ENCODE measurements around the gene NTM. TPM values are rescaled to one million over a fixed set of nuclear protein-coding genes. Genes with fewer than 3 reads are reported as not detected.

Gene NTM
- total and polyA plus RNA-seq, 7 donors, result 0.07 to 1.1 (median 0.22) TPM; not detected in 2

DNA sequence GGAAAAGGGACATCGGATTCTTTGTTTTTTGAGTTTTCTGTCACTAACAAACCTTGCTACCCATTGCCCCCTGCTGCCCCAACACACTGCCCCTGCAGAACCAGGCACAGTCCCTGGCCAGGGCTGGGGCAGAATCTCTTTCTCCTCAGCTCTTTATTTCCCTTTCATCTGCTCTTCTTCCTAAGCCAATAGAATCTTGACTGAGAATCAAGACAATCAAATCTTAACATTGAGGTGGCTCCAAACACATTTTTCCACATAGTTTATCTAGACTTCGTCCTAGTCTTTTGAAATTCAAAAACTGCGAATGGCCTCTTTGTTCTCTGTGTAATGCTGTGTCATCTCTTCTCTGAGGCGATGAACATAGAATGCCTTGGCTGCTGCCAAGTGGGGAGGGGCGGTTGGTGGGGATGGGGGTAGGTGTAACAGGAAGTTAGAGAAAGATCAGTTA, 16.1 kb upstream of the NTM start:
- no peak overlapping the region for H3K27ac ChIP-seq
- no peaks in the 10 kb centered on the region for H3K4me1 ChIP-seq
- H3K4me3 ChIP-seq, result no peak overlapping the region
- TF ChIP-seq, protein P1, sequence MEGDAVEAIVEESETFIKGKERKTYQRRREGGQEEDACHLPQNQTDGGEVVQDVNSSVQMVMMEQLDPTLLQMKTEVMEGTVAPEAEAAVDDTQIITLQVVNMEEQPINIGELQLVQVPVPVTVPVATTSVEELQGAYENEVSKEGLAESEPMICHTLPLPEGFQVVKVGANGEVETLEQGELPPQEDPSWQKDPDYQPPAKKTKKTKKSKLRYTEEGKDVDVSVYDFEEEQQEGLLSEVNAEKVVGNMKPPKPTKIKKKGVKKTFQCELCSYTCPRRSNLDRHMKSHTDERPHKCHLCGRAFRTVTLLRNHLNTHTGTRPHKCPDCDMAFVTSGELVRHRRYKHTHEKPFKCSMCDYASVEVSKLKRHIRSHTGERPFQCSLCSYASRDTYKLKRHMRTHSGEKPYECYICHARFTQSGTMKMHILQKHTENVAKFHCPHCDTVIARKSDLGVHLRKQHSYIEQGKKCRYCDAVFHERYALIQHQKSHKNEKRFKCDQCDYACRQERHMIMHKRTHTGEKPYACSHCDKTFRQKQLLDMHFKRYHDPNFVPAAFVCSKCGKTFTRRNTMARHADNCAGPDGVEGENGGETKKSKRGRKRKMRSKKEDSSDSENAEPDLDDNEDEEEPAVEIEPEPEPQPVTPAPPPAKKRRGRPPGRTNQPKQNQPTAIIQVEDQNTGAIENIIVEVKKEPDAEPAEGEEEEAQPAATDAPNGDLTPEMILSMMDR (IDR thresholded peaks at IDR 0.05), result no peak
- WGBS, 3 donors, result 49 to 60% (median 54%) methylated on average over 5 of the region's 5 CpGs
- H3K27me3 ChIP-seq (ENCODE audit: insufficient read depth in 3 of 3, low read length in 2 of 3), result no peaks in the 10 kb centered on the region
- DNase-seq, result no peak
- no peaks in the 10 kb centered on the region for H3K36me3 ChIP-seq (ENCODE audit: insufficient read depth in 1 of 2, low read depth in 1 of 2)
- no peak for ATAC-seq
- intact Hi-C loops (cut with DNase I), result no loop called here
- H3K9me3 ChIP-seq, result no peaks in the 10 kb centered on the region

DNA sequence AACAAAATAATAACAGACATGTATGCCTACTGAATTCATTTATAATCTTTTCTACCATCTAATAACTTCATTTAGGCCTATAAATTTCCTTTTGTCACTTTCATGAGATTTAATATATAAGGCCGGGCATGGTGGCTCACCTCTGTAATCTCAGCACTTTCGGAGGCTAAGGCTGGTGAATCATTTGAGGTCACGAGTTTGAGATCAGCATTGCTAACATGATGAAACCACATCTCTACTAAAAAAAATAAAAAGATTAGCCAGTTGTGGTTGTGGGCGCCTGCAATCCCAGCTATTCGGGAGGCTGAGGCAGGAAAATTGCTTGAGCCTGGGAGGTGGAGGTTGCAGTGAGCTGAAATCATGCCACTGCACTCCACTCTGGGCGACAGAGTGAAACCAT, 14.2 kb upstream of the NTM start:
- WGBS, 3 donors, result 76 to 86% (median 76%) methylated on average over 6 of the region's 6 CpGs
- intact Hi-C loops (cut with DNase I), result no loop called here

DNA sequence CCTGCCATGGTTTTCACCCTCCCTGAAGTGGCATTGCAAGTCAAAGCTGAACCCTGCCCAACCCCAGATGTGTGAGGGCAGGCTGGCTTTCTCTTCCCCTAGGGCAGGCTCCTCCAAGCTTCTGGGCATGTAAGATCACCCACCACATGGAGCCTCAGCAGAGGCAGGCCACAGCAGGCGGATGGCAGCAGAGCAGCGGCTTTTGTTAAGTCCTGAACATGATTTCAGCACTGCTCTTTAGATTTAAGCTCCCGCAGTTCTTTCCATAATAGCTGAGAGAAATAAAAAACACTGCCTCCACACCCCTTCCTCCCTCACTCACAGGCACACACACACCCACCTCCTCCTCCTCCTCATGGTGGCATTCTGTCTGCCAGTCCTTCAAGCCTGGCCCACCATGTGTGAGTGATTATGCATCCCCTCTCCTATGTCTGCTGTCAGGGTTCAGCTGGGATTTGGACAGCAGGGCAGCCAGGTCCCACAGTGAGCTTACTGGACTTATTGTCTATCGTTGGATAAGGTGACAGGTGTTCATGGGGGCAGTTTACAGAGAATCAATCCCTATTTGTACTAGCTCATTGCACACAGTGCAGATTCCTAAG, 5.0 kb upstream of the NTM start:
- H3K27me3 ChIP-seq (ENCODE audit: insufficient read depth in 3 of 3, low read length in 2 of 3), result peaks cover 0 to 9% (median 0%) of the 10 kb centered on the region in 3 donors
- no peak overlapping the region for H3K4me3 ChIP-seq
- H3K9me3 ChIP-seq, result no peaks in the 10 kb centered on the region
- H3K36me3 ChIP-seq (ENCODE audit: insufficient read depth in 1 of 2, low read depth in 1 of 2), result no peaks in the 10 kb centered on the region
- no peak for ATAC-seq
- no peaks in the 10 kb centered on the region for H3K4me1 ChIP-seq
- TF ChIP-seq, protein P1 (IDR thresholded peaks at IDR 0.05), result no peak
- intact Hi-C loops (cut with DNase I), result no loop called here
- WGBS, 3 donors, result 39 to 42% (median 40%) methylated on average over 4 of the region's 4 CpGs
- no peak for DNase-seq
- no peak overlapping the region for H3K27ac ChIP-seq

More for the DNA sequence above, 14.2 kb upstream of the NTM start:
- DNase-seq, result no peak
- no peak for ATAC-seq
- H3K4me3 ChIP-seq, result no peak overlapping the region
- no peak overlapping the region for H3K27ac ChIP-seq
- no peaks in the 10 kb centered on the region for H3K36me3 ChIP-seq (ENCODE audit: insufficient read depth in 1 of 2, low read depth in 1 of 2)
- TF ChIP-seq, protein P1 (IDR thresholded peaks at IDR 0.05), result no peak
- H3K4me1 ChIP-seq, result no peaks in the 10 kb centered on the region
- no peaks in the 10 kb centered on the region for H3K9me3 ChIP-seq
- no peaks in the 10 kb centered on the region for H3K27me3 ChIP-seq (ENCODE audit: insufficient read depth in 3 of 3, low read length in 2 of 3)

DNA sequence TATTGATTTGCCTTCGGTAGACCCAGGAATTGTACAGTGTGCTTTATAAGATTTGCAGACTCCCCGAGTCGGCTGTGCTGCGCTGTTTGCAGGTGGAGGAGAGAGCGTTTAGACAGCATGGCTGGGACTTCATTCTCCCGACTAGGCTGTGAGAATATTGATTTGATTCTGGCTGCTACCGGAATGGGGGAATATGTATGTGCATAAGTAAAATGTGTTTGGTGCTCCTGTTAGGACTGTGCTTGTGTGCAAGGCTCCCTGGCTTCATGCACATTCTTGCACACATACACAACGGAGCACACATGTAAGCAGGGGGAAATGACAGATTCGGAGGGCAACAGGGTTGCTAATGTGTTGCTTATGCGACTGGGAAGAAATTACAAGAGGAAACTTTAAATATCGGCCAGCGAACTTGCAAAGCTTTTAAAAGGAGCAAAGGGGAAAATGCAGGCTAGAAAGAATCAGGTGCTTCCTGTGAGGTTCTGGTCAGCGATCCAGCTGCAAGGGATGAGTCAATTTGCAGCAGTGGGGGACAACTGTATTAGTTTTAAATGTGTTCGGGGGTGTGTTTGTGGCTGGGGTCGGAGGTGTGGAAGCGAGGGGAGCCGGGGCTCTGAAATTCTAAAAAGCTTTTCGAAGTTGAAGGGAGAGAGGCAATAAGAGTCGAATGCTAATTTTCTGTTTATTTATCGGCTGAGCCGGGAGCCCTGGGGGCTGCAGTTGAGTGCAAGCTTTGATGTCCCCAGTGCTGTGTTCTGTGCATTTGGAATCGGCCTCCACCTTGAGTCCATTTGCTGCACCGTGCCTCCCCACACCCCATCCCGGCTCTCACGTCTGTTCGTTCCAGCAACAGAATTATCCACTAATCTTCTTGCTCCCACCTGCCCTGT, 731 bp downstream of the NTM start:
- 4 to 10% (median 5%) methylated on average over 26 of the region's 26 CpGs for WGBS, 3 donors
- Histone ChIP-seq H3K36me3 (ENCODE audit: insufficient read depth in 1 of 2, low read depth in 1 of 2) (no peaks in the 10 kb centered on the region), H3K27me3 (ENCODE audit: insufficient read depth in 3 of 3, low read length in 2 of 3) (peaks cover 0 to 54% (median 0%) of the 10 kb centered on the region in 3 donors), H3K4me3 (peak overlapping the region; percentile 21), H3K27ac (no peak overlapping the region), H3K4me1 (no peaks in the 10 kb centered on the region), H3K9me3 (no peaks in the 10 kb centered on the region)
- intact Hi-C loops (cut with DNase I), result no loop called here
- no peak for DNase-seq
- ATAC-seq, result peak in 1 of 4 donors; percentile 32
- TF ChIP-seq, protein P1 (IDR thresholded peaks at IDR 0.05), result no peak

All from psoas muscle (tissue), 8 donors.